ENCODE measurements around the gene IRAG1.

The IRAG1 gene

DNA sequence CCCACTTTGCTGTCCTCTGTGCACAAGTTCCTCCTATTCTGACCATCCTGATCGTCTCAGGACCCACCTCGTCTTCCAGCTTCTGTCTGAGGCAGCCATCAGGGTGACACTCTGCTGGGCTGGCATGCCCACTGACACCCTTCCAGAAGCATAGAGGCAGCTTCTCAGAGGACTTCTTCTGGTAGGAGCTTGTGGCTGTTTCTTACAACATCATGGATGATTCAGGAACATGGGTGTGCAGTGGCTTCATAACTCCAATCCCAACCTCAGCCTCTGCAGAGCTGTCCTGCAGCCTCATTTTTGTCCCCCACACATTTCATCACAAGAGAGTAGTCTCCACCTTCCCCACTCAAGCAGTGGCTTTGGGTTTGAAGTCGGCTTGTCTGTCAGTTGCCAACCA, 36.6 kb upstream of the IRAG1 start:
- CTCF ChIA-PET = interaction anchor here (0.8 to 4.2 kb wide), 10 partner anchors 10 to 406 kb away, joined by 3 to 27 read pairs (median 3); no protein-coding TSS in a partner anchor

DNA sequence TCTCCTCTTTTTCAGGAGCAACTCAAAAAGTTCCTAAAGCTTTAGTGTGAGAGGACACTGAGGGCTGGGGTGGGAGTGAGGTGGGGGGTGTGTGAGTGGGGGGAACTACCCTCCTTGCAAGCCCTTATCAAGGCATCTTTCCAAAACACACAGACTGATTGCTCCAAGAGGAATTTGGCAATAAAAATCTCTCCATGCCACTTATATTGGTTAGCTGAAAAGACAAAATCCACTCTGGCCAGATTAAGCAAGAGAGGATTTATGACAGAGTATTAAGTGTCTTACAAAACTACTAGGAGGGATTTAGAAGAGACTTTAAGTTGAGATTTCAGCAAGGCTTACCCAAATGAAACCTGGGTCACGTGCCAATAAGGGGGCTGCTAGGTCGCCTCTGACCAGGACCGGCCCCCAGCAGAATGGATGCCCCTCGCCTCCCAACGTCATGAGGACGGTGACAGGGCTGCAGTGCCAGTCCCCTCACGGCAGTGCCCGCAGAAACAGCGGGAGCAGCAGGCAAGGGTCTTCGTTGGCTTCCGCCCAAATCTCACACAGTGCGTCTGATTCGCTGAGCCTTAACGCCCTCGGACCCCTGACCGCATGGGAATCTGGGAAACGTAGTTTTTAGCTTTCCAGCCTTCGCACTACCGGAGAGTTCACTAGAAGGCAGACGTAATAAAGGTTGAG, 35.4 kb upstream of the IRAG1 start:
- POLR2A ChIA-PET = no interaction called here

More for the DNA sequence above, 36.6 kb upstream of the IRAG1 start:
- DNase-seq (ENCODE audit: low read depth, low spot score) = no peak
- POLR2A ChIA-PET = no interaction called here
- no peak overlapping the region for H3K4me3 ChIP-seq (ENCODE audit: low read depth, low read length)
- TF ChIP-seq, protein P1, sequence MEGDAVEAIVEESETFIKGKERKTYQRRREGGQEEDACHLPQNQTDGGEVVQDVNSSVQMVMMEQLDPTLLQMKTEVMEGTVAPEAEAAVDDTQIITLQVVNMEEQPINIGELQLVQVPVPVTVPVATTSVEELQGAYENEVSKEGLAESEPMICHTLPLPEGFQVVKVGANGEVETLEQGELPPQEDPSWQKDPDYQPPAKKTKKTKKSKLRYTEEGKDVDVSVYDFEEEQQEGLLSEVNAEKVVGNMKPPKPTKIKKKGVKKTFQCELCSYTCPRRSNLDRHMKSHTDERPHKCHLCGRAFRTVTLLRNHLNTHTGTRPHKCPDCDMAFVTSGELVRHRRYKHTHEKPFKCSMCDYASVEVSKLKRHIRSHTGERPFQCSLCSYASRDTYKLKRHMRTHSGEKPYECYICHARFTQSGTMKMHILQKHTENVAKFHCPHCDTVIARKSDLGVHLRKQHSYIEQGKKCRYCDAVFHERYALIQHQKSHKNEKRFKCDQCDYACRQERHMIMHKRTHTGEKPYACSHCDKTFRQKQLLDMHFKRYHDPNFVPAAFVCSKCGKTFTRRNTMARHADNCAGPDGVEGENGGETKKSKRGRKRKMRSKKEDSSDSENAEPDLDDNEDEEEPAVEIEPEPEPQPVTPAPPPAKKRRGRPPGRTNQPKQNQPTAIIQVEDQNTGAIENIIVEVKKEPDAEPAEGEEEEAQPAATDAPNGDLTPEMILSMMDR (IDR thresholded peaks at IDR 0.05; ENCODE audit: insufficient read depth, low read length, missing control alignments) = no peak

DNA sequence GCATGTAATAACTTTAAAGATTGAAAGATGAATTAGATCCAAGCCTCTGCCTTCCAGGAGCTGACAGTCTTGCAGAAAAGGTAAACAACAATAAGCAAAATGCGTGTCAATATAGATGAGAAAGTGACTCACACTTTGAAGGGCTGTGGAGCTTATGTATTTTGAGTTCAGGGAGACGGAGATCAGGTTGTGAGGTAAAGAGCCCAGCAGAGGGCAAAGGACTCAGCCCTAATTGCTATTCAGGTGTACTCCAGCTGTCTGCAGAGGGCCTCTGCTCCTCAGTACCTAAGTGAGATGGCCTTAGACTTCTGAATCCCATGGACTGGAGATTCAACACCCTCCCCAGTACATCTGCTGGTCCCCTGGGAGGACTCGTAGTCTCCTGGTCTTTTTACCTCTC, 34.6 kb upstream of the IRAG1 start:
- POLR2A ChIA-PET = no interaction called here

More for the DNA sequence above, 35.4 kb upstream of the IRAG1 start:
- H3K4me3 ChIP-seq (ENCODE audit: low read depth, low read length) = no peak overlapping the region; the same call in 1 of the 2 replicates
- CTCF ChIA-PET = interaction anchor here (0.6 to 2.3 kb wide), 10 partner anchors 35 to 405 kb away, joined by 3 to 8 read pairs (median 4); partner anchors contain the start of gene IRAG1
- TF ChIP-seq, protein P1 (IDR thresholded peaks at IDR 0.05; ENCODE audit: insufficient read depth, low read length, missing control alignments) = no peak
- no peak for DNase-seq (ENCODE audit: low read depth, low spot score)

DNA sequence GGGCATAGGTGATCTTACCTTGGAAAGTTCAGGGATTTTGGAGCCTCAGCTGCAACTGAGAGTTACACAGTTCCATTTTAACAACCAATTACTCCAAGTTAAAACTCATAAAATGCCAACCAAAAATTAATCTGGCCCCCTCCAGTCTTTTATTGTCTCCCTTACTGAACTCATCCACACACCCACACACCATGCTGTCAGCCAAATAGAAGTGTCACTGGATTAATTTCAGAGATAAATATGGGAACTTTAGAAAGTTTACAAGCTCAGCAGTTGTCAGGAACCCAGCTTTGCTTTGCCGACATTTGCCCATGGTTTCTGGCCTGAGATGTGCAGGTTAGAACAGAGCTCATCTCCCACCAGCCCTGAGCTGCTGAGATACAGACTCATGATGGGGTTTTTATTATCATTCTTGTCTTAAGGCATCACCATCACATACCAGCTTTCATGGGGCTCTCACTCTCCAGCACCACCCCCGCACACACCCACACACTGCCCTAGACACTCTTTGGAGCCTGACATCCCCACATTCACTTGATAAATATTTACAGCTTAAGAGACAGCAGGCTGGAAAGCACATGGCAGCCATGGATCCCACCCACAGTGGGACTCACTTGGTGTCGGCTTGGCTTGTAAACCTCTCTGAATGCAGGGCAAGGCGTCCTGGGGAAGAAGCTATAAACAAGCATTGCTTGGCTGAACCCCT, 33.7 kb upstream of the IRAG1 start:
- no peak for DNase-seq (ENCODE audit: low read depth, low spot score)
- H3K4me3 ChIP-seq (ENCODE audit: low read depth, low read length) = no peak overlapping the region
- ChIA-PET POLR2A (interaction anchor here (0.6 to 1.2 kb wide), 5 partner anchors 60 to 1531 kb away, joined by 3 to 5 read pairs (median 3); partner anchors contain the start of gene ADM), CTCF (interaction anchor here (0.8 to 2.3 kb wide), 10 partner anchors 9 to 361 kb away, joined by 3 to 8 read pairs (median 4); partner anchors contain the start of gene RNF141)
- TF ChIP-seq, protein P1 (IDR thresholded peaks at IDR 0.05; ENCODE audit: insufficient read depth, low read length, missing control alignments) = no peak

More for the DNA sequence above, 34.6 kb upstream of the IRAG1 start:
- H3K4me3 ChIP-seq (ENCODE audit: low read depth, low read length) = no peak overlapping the region
- TF ChIP-seq, protein P1 (IDR thresholded peaks at IDR 0.05; ENCODE audit: insufficient read depth, low read length, missing control alignments) = no peak
- no peak for DNase-seq (ENCODE audit: low read depth, low spot score)
- CTCF ChIA-PET = interaction anchor here (0.9 to 2.3 kb wide), 9 partner anchors 9 to 361 kb away, joined by 3 to 8 read pairs (median 4); partner anchors contain the start of genes IRAG1 and RNF141

DNA sequence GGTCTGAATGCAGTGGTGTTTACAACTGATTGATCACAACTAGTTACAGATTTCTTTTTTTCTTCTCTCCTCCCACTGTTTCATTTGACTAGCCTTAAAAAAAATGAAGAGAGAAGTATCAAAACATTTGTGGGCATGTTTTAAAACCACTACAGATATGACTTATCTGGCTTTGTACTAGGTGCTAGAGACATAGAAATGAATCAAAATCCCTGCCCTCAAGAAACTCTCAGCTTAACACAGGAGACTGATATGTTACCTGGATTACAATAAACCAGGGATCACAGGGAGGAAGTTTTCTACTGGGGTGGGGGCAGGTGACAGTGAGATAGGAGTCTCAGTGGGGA, 32.3 kb upstream of the IRAG1 start:
- DNase-seq (ENCODE audit: low read depth, low spot score) = no peak
- TF ChIP-seq, protein P1 (IDR thresholded peaks at IDR 0.05; ENCODE audit: insufficient read depth, low read length, missing control alignments) = no peak
- no peak overlapping the region for H3K4me3 ChIP-seq (ENCODE audit: low read depth, low read length)
- CTCF ChIA-PET = no interaction called here
- POLR2A ChIA-PET = no interaction called here
